ENCODE measurements around the gene BEST4.
"Not testable (repeated sequence)": the region's sequence is repeated elsewhere in the genome, so short reads cannot be mapped to it uniquely, and the experiment has no call there.

Gene BEST4

GRCh38 chr1:44819608-44820327 lies 31.8 kb upstream of the BEST4 start:
- Histone ChIP-seq H3K9me3 (ENCODE audit: control insufficient read depth in 5 of 5, low read length in 5 of 5) (no peaks in the 10 kb centered on the region), H3K27ac (ENCODE audit: low read depth, low read length) (peak overlapping the region; percentile 73), H3K36me3 (ENCODE audit: control insufficient read depth in 5 of 5, insufficient read depth in 5 of 5, low read length in 5 of 5) (peaks cover 0 to 7% (median 2%) of the 10 kb centered on the region in 5 donors), H3K9ac (ENCODE audit: low read length in 5 of 5) (peak overlapping the region; percentile 69 to 97 (median 79)), H3K4me1 (ENCODE audit: control insufficient read depth in 5 of 5, insufficient read depth in 5 of 5, low read length in 5 of 5) (peaks cover 3 to 23% (median 19%) of the 10 kb centered on the region in 5 donors), H3K4me3 (ENCODE audit: low read depth in 1 of 5, low read length in 5 of 5) (peak overlapping the region; percentile 75 to 94 (median 81)), H3K27me3 (ENCODE audit: control insufficient read depth in 5 of 5, insufficient read depth in 4 of 5, low read length in 5 of 5) (no peaks in the 10 kb centered on the region)

- H3K4me3 ChIP-seq (ENCODE audit: low read depth in 1 of 5, low read length in 5 of 5): peak overlapping the region; percentile 58 to 94 (median 75)
- H3K36me3 ChIP-seq (ENCODE audit: control insufficient read depth in 5 of 5, insufficient read depth in 5 of 5, low read length in 5 of 5): peaks cover 0 to 7% (median 2%) of the 10 kb centered on the region in 5 donors
- H3K9me3 ChIP-seq (ENCODE audit: control insufficient read depth in 5 of 5, low read length in 5 of 5): no peaks in the 10 kb centered on the region
- peaks cover 3 to 23% (median 20%) of the 10 kb centered on the region in 5 donors for H3K4me1 ChIP-seq (ENCODE audit: control insufficient read depth in 5 of 5, insufficient read depth in 5 of 5, low read length in 5 of 5)
- H3K27me3 ChIP-seq (ENCODE audit: control insufficient read depth in 5 of 5, insufficient read depth in 4 of 5, low read length in 5 of 5): no peaks in the 10 kb centered on the region
- H3K27ac ChIP-seq (ENCODE audit: low read depth, low read length): peak overlapping the region; percentile 73
- peak overlapping the region in 4 of 5 donors; percentile 58 to 97 (median 70) for H3K9ac ChIP-seq (ENCODE audit: low read length in 5 of 5)
Measured at GRCh38 chr1:44819196-44819607, 31.2 kb upstream of the BEST4 start.

GRCh38 chr1:44817771-44818495 lies 30.0 kb upstream of the BEST4 start:
- no peak overlapping the region for H3K27ac ChIP-seq (ENCODE audit: low read depth, low read length)
- peaks cover 0 to 7% (median 2%) of the 10 kb centered on the region in 5 donors for H3K36me3 ChIP-seq (ENCODE audit: control insufficient read depth in 5 of 5, insufficient read depth in 5 of 5, low read length in 5 of 5)
- no peak overlapping the region for H3K9ac ChIP-seq (ENCODE audit: low read length in 5 of 5)
- H3K9me3 ChIP-seq (ENCODE audit: control insufficient read depth in 5 of 5, low read length in 5 of 5): no peaks in the 10 kb centered on the region
- no peaks in the 10 kb centered on the region for H3K27me3 ChIP-seq (ENCODE audit: control insufficient read depth in 5 of 5, insufficient read depth in 4 of 5, low read length in 5 of 5)
- H3K4me3 ChIP-seq (ENCODE audit: low read depth in 1 of 5, low read length in 5 of 5): no peak overlapping the region
- H3K4me1 ChIP-seq (ENCODE audit: control insufficient read depth in 5 of 5, insufficient read depth in 5 of 5, low read length in 5 of 5): peaks cover 3 to 34% (median 30%) of the 10 kb centered on the region in 5 donors

DNA sequence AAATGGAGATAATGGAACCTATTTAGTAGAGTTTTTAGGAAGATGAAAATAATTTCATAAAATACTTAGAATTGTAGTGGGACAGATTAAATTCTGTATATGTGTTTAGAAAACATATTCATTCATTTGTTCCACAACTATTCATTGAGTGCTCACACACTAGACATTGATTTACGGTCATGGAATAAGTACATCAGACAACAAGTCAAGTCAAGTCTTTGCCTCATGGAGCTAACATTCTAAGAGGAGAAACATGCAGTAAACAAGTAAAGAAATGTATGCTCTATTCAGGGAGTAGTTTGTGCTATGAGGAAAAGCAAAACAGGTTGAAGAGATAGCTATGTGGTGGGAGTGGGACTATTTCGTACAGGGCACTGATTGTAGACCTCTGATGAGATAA lies 29.3 kb upstream of the BEST4 start:
- H3K36me3 ChIP-seq (ENCODE audit: control insufficient read depth in 5 of 5, insufficient read depth in 5 of 5, low read length in 5 of 5): peaks cover 0 to 7% (median 2%) of the 10 kb centered on the region in 5 donors
- no peak overlapping the region for H3K27ac ChIP-seq (ENCODE audit: low read depth, low read length)
- no peak overlapping the region for H3K9ac ChIP-seq (ENCODE audit: low read length in 5 of 5)
- H3K9me3 ChIP-seq (ENCODE audit: control insufficient read depth in 5 of 5, low read length in 5 of 5): no peaks in the 10 kb centered on the region
- no peaks in the 10 kb centered on the region for H3K27me3 ChIP-seq (ENCODE audit: control insufficient read depth in 5 of 5, insufficient read depth in 4 of 5, low read length in 5 of 5)
- no peak overlapping the region for H3K4me3 ChIP-seq (ENCODE audit: low read depth in 1 of 5, low read length in 5 of 5)
- H3K4me1 ChIP-seq (ENCODE audit: control insufficient read depth in 5 of 5, insufficient read depth in 5 of 5, low read length in 5 of 5): peaks cover 3 to 37% (median 31%) of the 10 kb centered on the region in 5 donors

GRCh38 chr1:44815926-44816325 lies 28.0 kb upstream of the BEST4 start:
- H3K36me3 ChIP-seq (ENCODE audit: control insufficient read depth in 5 of 5, insufficient read depth in 5 of 5, low read length in 5 of 5); H3K27ac ChIP-seq (ENCODE audit: low read depth, low read length); H3K27me3 ChIP-seq (ENCODE audit: control insufficient read depth in 5 of 5, insufficient read depth in 4 of 5, low read length in 5 of 5); H3K9ac ChIP-seq (ENCODE audit: low read length in 5 of 5); H3K4me3 ChIP-seq (ENCODE audit: low read depth in 1 of 5, low read length in 5 of 5); H3K9me3 ChIP-seq (ENCODE audit: control insufficient read depth in 5 of 5, low read length in 5 of 5): not testable (repeated sequence)
- peaks cover 3 to 47% (median 40%) of the 10 kb centered on the region in 5 donors for H3K4me1 ChIP-seq (ENCODE audit: control insufficient read depth in 5 of 5, insufficient read depth in 5 of 5, low read length in 5 of 5)

GRCh38 chr1:44812822-44813543 lies 25.0 kb upstream of the BEST4 start:
- Histone ChIP-seq H3K4me3 (ENCODE audit: low read depth in 1 of 5, low read length in 5 of 5) (peak overlapping the region in 4 of 5 donors; percentile 57 to 69 (median 67)), H3K9ac (ENCODE audit: low read length in 5 of 5) (peak overlapping the region in 2 of 5 donors; percentile 59 to 72), H3K36me3 (ENCODE audit: control insufficient read depth in 5 of 5, insufficient read depth in 5 of 5, low read length in 5 of 5) (peaks cover 0 to 7% (median 2%) of the 10 kb centered on the region in 5 donors), H3K4me1 (ENCODE audit: control insufficient read depth in 5 of 5, insufficient read depth in 5 of 5, low read length in 5 of 5) (peaks cover 17 to 59% (median 52%) of the 10 kb centered on the region in 5 donors), H3K9me3 (ENCODE audit: control insufficient read depth in 5 of 5, low read length in 5 of 5) (no peaks in the 10 kb centered on the region), H3K27me3 (ENCODE audit: control insufficient read depth in 5 of 5, insufficient read depth in 4 of 5, low read length in 5 of 5) (no peaks in the 10 kb centered on the region), H3K27ac (ENCODE audit: low read depth, low read length) (peak overlapping the region; percentile 61)

- Histone ChIP-seq H3K36me3 (ENCODE audit: control insufficient read depth in 5 of 5, insufficient read depth in 5 of 5, low read length in 5 of 5) (peaks cover 0 to 12% (median 7%) of the 10 kb centered on the region in 5 donors), H3K27me3 (ENCODE audit: control insufficient read depth in 5 of 5, insufficient read depth in 4 of 5, low read length in 5 of 5) (no peaks in the 10 kb centered on the region), H3K4me1 (ENCODE audit: control insufficient read depth in 5 of 5, insufficient read depth in 5 of 5, low read length in 5 of 5) (peaks cover 29 to 77% (median 69%) of the 10 kb centered on the region in 5 donors), H3K9ac (ENCODE audit: low read length in 5 of 5) (peak overlapping the region in 1 of 5 donors; percentile 27), H3K4me3 (ENCODE audit: low read depth in 1 of 5, low read length in 5 of 5) (no peak overlapping the region), H3K9me3 (ENCODE audit: control insufficient read depth in 5 of 5, low read length in 5 of 5) (no peaks in the 10 kb centered on the region), H3K27ac (ENCODE audit: low read depth, low read length) (peak overlapping the region; percentile 97)
Measured at GRCh38 chr1:44811234-44811633, 23.3 kb upstream of the BEST4 start.

GRCh38 chr1:44810762-44811105 lies 22.8 kb upstream of the BEST4 start:
- peaks cover 29 to 82% (median 71%) of the 10 kb centered on the region in 5 donors for H3K4me1 ChIP-seq (ENCODE audit: control insufficient read depth in 5 of 5, insufficient read depth in 5 of 5, low read length in 5 of 5)
- not testable (repeated sequence) for H3K27me3 ChIP-seq (ENCODE audit: control insufficient read depth in 5 of 5, insufficient read depth in 4 of 5, low read length in 5 of 5); H3K9me3 ChIP-seq (ENCODE audit: control insufficient read depth in 5 of 5, low read length in 5 of 5)
- peak overlapping the region; percentile 97 for H3K27ac ChIP-seq (ENCODE audit: low read depth, low read length)
- peak overlapping the region in 1 of 5 donors; percentile 91 for H3K9ac ChIP-seq (ENCODE audit: low read length in 5 of 5)
- peak overlapping the region in 1 of 5 donors; percentile 55 for H3K4me3 ChIP-seq (ENCODE audit: low read depth in 1 of 5, low read length in 5 of 5)
- H3K36me3 ChIP-seq (ENCODE audit: control insufficient read depth in 5 of 5, insufficient read depth in 5 of 5, low read length in 5 of 5): peaks cover 0 to 14% (median 10%) of the 10 kb centered on the region in 5 donors

DNA sequence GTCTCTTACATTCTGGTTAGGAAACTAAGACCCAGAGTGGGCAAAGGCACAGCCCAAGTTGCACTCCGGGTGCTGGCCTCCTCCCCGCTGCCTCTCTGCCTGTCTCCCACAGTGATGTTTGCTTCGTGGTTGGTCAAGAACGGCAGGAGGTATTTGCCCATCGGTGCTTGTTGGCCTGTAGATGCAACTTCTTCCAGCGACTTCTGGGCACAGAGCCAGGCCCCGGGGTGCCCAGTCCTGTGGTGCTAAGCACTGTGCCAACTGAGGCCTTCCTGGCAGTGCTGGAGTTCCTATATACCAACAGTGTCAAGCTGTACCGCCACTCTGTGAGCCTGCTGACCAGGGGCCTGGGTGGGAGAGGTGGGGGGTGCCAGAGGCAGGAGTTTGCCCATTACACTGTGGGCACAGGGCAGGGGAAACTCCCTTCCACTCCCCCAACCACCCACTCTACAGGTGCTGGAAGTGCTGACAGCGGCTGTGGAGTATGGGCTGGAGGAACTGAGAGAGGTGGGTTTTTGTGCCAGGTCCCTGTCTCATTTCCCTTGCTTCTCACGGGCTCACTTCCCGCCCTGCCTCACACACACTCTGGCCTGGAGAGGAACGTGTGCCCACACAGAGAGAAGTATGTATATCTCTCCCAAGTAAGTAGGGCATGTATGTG lies 22.3 kb upstream of the BEST4 start:
- H3K9me3 ChIP-seq (ENCODE audit: control insufficient read depth in 5 of 5, low read length in 5 of 5): no peaks in the 10 kb centered on the region
- H3K36me3 ChIP-seq (ENCODE audit: control insufficient read depth in 5 of 5, insufficient read depth in 5 of 5, low read length in 5 of 5): peaks cover 0 to 18% (median 14%) of the 10 kb centered on the region in 5 donors
- H3K9ac ChIP-seq (ENCODE audit: low read length in 5 of 5): peak overlapping the region in 3 of 5 donors; percentile 4 to 91 (median 72)
- H3K4me3 ChIP-seq (ENCODE audit: low read depth in 1 of 5, low read length in 5 of 5): peak overlapping the region; percentile 4 to 61 (median 55)
- H3K27me3 ChIP-seq (ENCODE audit: control insufficient read depth in 5 of 5, insufficient read depth in 4 of 5, low read length in 5 of 5): no peaks in the 10 kb centered on the region
- H3K27ac ChIP-seq (ENCODE audit: low read depth, low read length): peak overlapping the region; percentile 97
- H3K4me1 ChIP-seq (ENCODE audit: control insufficient read depth in 5 of 5, insufficient read depth in 5 of 5, low read length in 5 of 5): peaks cover 29 to 87% (median 76%) of the 10 kb centered on the region in 5 donors

All from subcutaneous abdominal adipose tissue (tissue), 5 donors.